ENCODE measurements around the gene SPOCK1.

The SPOCK1 gene

GRCh38 chr5:137328991-137329390 lies 170.1 kb downstream of the SPOCK1 start:
- Histone ChIP-seq H3K4me3 (no peak overlapping the region), H3K27ac (no peak overlapping the region)
- TF ChIP-seq CTCF (IDR thresholded peaks at IDR 0.05), result no peak
- DNase-seq (ENCODE audit: low spot score), result no peak

- Histone ChIP-seq H3K4me3 (no peak overlapping the region), H3K27ac (no peak overlapping the region)
- no peak for DNase-seq (ENCODE audit: low spot score)
- TF ChIP-seq CTCF (IDR thresholded peaks at IDR 0.05), result no peak
Observed at GRCh38 chr5:137328463-137328862, 170.7 kb downstream of the SPOCK1 start.

GRCh38 chr5:137325721-137326120 lies 173.4 kb downstream of the SPOCK1 start:
- DNase-seq (ENCODE audit: low spot score), result no peak
- TF ChIP-seq CTCF (IDR thresholded peaks at IDR 0.05), result no peak
- Histone ChIP-seq H3K27ac (no peak overlapping the region), H3K4me3 (no peak overlapping the region)

GRCh38 chr5:137320056-137321045 lies 178.8 kb downstream of the SPOCK1 start:
- peak; percentile 70 for TF ChIP-seq CTCF (IDR thresholded peaks at IDR 0.05)
- Histone ChIP-seq H3K27ac (no peak overlapping the region), H3K4me3 (no peak overlapping the region)
- no peak for DNase-seq (ENCODE audit: low spot score)

- Histone ChIP-seq H3K27ac (no peak overlapping the region), H3K4me3 (no peak overlapping the region)
- TF ChIP-seq CTCF (IDR thresholded peaks at IDR 0.05), result no peak
- DNase-seq (ENCODE audit: low spot score), result no peak
Observed at GRCh38 chr5:137318027-137318426, 181.1 kb downstream of the SPOCK1 start.

GRCh38 chr5:137316346-137316736 lies 182.8 kb downstream of the SPOCK1 start:
- no peak overlapping the region for H3K4me3 ChIP-seq
- no peak for TF ChIP-seq CTCF (IDR thresholded peaks at IDR 0.05)
- DNase-seq (ENCODE audit: low spot score), result no peak
- H3K27ac ChIP-seq, result no peak overlapping the region
